Glutamatergic neuron (in vitro differentiated cells): ENCODE results near the gene CRABP1. TPM values are rescaled to one million over a fixed set of nuclear protein-coding genes. Genes with fewer than 3 reads are reported as not detected.

Experiments used
- DNase-seq: peaks from one replicate; pipeline ENCODE4 v3.0.0; 2022
- H3K27ac Mint-ChIP-seq: one replicate; pipeline ENCODE4 v1.8.0; 2020; ENCODE audit warnings: mild to moderate bottlenecking, mixed read lengths, inconsistent platforms; ENCODE audit not compliant: unreplicated experiment
- H3K27me3 Mint-ChIP-seq: one replicate; pipeline ENCODE4 v1.8.0; 2020; ENCODE audit warnings: mild to moderate bottlenecking, moderate library complexity, mixed read lengths, inconsistent platforms; ENCODE audit not compliant: unreplicated experiment
- H3K36me3 Mint-ChIP-seq: one replicate; pipeline ENCODE4 v1.8.0; 2020; ENCODE audit warnings: mild to moderate bottlenecking, mixed read lengths, inconsistent platforms; ENCODE audit not compliant: unreplicated experiment
- H3K4me1 Mint-ChIP-seq: one replicate; pipeline ENCODE4 v1.8.0; 2020; ENCODE audit warnings: mild to moderate bottlenecking, low read depth, mixed read lengths, inconsistent platforms; ENCODE audit not compliant: unreplicated experiment
- H3K4me3 Mint-ChIP-seq: one replicate; pipeline ENCODE4 v1.8.0; 2020; ENCODE audit warnings: mild to moderate bottlenecking, mixed read lengths, inconsistent platforms; ENCODE audit not compliant: unreplicated experiment
- H3K9me3 Mint-ChIP-seq: one replicate; pipeline ENCODE4 v1.8.0; 2020; ENCODE audit warnings: mild to moderate bottlenecking, moderate library complexity, mixed read lengths, inconsistent platforms; ENCODE audit not compliant: unreplicated experiment
- total RNA-seq: library from RNA; stranded (reverse); fragmentation: NEBNext Ultra II Directional; extraction: Animal tissue kit (Norgen Biotek cat#: 25700); gene quantifications from one replicate; pipeline ENCODE4 v1.2.1, GENCODE V29; 2021; ENCODE audit not compliant: unreplicated experiment
- TF ChIP-seq, protein P1 (sequence below): fragments of 200-600 bp; sonication (generic); IDR thresholded peaks from one replicate; pipeline ENCODE4 v1.5.0; 2021; ENCODE audit not compliant: partially characterized antibody, unreplicated experiment

The CRABP1 gene
- total RNA-seq, 1 donor from 2014 or later: 314 TPM

DNA sequence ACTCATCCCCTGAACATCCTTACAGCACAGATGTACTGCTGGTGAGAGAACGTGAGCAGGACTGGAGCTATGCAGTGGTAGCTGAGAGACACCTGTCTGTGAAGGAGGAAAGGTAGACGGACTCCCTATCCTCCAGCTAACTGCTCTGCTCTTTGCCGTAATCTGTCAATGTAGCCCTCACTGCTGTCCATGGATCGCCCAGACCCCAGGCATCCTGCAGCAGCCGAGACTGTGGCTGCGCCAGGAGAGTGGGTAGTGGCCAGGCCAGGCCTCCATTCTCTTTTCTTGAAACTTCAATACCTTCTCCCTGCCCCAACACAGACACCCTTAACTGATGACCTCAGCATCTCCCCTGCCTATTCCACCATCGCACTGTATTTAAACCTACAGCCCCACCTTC is 44.5 kb downstream of the CRABP1 start:
- TF ChIP-seq, protein P1, sequence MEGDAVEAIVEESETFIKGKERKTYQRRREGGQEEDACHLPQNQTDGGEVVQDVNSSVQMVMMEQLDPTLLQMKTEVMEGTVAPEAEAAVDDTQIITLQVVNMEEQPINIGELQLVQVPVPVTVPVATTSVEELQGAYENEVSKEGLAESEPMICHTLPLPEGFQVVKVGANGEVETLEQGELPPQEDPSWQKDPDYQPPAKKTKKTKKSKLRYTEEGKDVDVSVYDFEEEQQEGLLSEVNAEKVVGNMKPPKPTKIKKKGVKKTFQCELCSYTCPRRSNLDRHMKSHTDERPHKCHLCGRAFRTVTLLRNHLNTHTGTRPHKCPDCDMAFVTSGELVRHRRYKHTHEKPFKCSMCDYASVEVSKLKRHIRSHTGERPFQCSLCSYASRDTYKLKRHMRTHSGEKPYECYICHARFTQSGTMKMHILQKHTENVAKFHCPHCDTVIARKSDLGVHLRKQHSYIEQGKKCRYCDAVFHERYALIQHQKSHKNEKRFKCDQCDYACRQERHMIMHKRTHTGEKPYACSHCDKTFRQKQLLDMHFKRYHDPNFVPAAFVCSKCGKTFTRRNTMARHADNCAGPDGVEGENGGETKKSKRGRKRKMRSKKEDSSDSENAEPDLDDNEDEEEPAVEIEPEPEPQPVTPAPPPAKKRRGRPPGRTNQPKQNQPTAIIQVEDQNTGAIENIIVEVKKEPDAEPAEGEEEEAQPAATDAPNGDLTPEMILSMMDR: no peak
- peaks cover 6% of the 10 kb centered on the region for H3K36me3 Mint-ChIP-seq
- DNase-seq: no peak
- no peaks in the 10 kb centered on the region for H3K4me1 Mint-ChIP-seq
- no peak overlapping the region for H3K4me3 Mint-ChIP-seq
- H3K27ac Mint-ChIP-seq: no peak overlapping the region
- H3K27me3 Mint-ChIP-seq: no peaks in the 10 kb centered on the region
- H3K9me3 Mint-ChIP-seq: peaks cover 6% of the 10 kb centered on the region

DNA sequence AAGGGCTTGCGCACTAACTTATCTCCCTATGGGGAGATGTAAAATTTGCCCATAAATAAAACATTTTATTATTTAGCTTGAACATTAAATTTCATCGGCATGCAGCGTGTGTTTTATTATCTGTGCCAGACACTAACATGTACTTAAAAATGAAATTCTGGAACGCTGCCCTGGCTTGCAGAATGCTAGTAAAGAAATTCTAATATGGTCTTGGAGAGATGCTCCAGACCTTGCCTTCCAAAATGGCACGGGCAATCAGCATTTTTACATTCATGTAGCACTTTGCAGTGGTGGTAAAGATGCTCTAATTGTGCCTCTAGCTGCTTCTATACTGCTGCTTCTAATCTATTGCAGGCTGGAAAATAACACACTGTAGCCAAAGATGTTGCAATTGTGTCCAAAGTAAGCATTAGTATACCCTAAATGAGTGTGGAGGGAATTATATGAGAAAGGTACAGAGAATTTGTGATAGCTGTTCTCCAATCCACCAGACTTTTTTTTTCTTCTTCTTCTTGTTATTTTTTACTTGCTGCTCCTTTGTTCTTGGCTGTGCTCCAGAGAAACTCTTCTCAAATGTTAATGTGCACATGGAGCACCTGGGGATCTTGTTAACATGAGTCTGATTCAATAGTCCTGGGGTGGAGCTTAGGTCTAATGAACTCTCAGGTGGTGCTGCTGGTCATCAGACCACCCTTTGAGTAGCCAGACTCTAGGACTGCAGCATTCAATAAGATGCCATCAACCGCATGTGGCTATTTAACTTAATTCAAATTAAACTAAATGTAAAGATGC is 47.3 kb downstream of the CRABP1 start:
- Mint-ChIP-seq H3K9me3 (peaks cover 6% of the 10 kb centered on the region), H3K27ac (no peak overlapping the region), H3K27me3 (no peaks in the 10 kb centered on the region), H3K36me3 (peaks cover 6% of the 10 kb centered on the region), H3K4me1 (no peaks in the 10 kb centered on the region), H3K4me3 (no peak overlapping the region)
- TF ChIP-seq, protein P1: no peak
- DNase-seq: no peak

DNA sequence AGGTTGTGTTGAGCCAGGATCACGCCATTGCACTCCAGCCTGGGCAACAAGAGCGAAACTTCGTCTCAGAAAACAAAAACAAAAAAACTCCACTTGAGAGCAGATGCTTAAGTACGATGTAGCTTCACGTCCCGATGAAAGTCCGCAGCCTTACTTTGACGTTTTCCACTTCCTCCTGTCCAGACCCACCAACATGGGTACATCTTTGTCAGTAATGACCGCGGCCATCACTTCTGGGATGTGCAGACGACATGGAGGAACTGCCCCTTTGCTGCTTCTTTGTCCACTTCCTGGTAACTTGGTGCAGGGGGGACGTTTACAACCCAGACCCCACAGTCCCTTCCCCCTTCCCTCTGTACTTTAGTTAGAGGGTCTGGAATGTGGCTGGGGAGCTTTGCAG is 48.7 kb downstream of the CRABP1 start:
- peaks cover under 1% of the 10 kb centered on the region for H3K36me3 Mint-ChIP-seq
- peaks cover 4% of the 10 kb centered on the region for H3K9me3 Mint-ChIP-seq
- H3K27ac Mint-ChIP-seq: no peak overlapping the region
- TF ChIP-seq, protein P1: no peak
- H3K4me3 Mint-ChIP-seq: no peak overlapping the region
- H3K4me1 Mint-ChIP-seq: no peaks in the 10 kb centered on the region
- H3K27me3 Mint-ChIP-seq: no peaks in the 10 kb centered on the region
- no peak for DNase-seq

DNA sequence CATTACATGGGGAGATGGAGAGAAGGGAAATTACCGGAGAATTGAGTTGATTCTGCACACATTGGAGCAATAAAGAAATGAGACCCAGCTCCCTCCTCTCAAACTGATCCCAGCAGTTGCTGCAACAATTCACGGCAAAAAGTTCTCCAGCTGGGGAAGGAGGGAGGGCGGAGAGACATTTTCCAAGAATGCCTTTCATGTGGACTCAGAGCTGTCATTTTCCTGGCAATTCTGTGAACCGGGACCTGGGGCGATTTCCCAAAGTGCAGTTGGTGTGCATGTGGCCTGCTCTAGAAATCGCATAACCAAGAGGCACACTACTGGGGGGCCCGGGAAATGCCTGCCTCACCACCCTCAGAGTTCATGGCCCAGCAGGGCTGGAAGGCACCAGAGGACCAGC is 49.2 kb downstream of the CRABP1 start:
- Mint-ChIP-seq H3K9me3 (peaks cover 4% of the 10 kb centered on the region), H3K36me3 (no peaks in the 10 kb centered on the region), H3K4me3 (no peak overlapping the region), H3K27me3 (no peaks in the 10 kb centered on the region), H3K4me1 (no peaks in the 10 kb centered on the region), H3K27ac (no peak overlapping the region)
- no peak for DNase-seq
- TF ChIP-seq, protein P1: no peak

DNA sequence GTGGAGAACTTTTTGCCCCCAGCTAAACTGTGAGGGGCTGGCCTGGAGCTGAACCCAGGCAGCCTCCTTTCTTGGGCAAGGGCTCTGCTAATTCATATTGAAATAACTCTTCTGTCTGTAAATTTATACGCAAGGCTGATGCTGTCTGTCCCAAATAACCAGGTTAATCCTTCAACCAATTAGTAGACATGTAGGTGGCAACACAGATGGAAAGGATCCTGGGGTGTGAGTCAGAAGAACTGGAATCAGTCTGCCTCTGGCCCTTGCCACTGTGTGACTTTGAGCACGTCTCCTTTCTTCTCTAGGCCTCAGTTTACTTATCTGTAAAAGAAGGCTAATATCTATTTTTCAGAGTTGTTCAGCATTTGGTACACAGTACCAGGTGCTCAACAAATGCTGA is 49.6 kb downstream of the CRABP1 start:
- Mint-ChIP-seq H3K27ac (no peak overlapping the region), H3K4me3 (no peak overlapping the region), H3K4me1 (no peaks in the 10 kb centered on the region), H3K9me3 (peaks cover 4% of the 10 kb centered on the region), H3K27me3 (no peaks in the 10 kb centered on the region), H3K36me3 (no peaks in the 10 kb centered on the region)
- DNase-seq: no peak
- TF ChIP-seq, protein P1: no peak
